H1 (cell line): ENCODE results near the gene FAM162B. TPM values are rescaled to one million over a fixed set of nuclear protein-coding genes. Genes with fewer than 3 reads are reported as not detected.
"Not testable (repeated sequence)": the region's sequence is repeated elsewhere in the genome, so short reads cannot be mapped to it uniquely, and the experiment has no call there.

Experiments used
- CTCF ChIA-PET: fragments of 300-600 bp; sonication (Branson Sonifier 250); formaldehyde crosslinking; loops from one replicate; lab custom pipeline; 2021; ENCODE audit not compliant: partially characterized antibody; lab: Charles Lee
- POLR2A ChIA-PET: fragments of 300-600 bp; sonication (Branson Sonifier 250); formaldehyde crosslinking; loops from one replicate; lab custom pipeline; 2021; ENCODE audit warnings: inconsistent platforms; ENCODE audit not compliant: partially characterized antibody; lab: Charles Lee
- DNase-seq, 2 experiments: peaks; one replicate each; pipeline versions ENCODE4 v3.0.0 to v3.0.0-alpha.2; 2010 to 2022; ENCODE audit warnings: low spot score in 2 of 2, low read depth in 1 of 2, mixed read lengths in 1 of 2
- FAIRE-seq: peaks from 2 replicates; lab custom pipeline; 2011; peaks lifted over from hg19 to GRCh38; lab: Jason Lieb, UNC
- H2AFZ ChIP-seq: 2 replicates; pipeline ENCODE4 v1.8.1; 2012; ENCODE audit warnings: low read length, inconsistent platforms
- H2AK5ac ChIP-seq: 2 replicates; pipeline ENCODE4 v1.6.1; 2013; ENCODE audit warnings: low read depth, low read length
- H2BK120ac ChIP-seq: replicated peaks from 2 replicates; pipeline ENCODE3; 2013; ENCODE audit warnings: low read depth, low read length, inconsistent platforms
- H2BK12ac ChIP-seq: 2 replicates; pipeline ENCODE4 v1.6.1; 2013; ENCODE audit warnings: low read depth, low read length
- H2BK15ac ChIP-seq: 2 replicates; pipeline ENCODE4 v1.6.1; 2013; ENCODE audit warnings: low read length
- H2BK20ac ChIP-seq: 2 replicates; pipeline ENCODE4 v1.6.1; 2013; ENCODE audit warnings: low read length
- H2BK5ac ChIP-seq: 2 replicates; pipeline ENCODE4 v1.6.1; 2013; ENCODE audit warnings: low read depth, low read length
- H3K14ac ChIP-seq: 2 replicates; pipeline ENCODE4 v1.6.1; 2013; ENCODE audit warnings: inconsistent platforms; ENCODE audit not compliant: insufficient read length
- H3K18ac ChIP-seq: 2 replicates; pipeline ENCODE4 v1.6.1; 2013; ENCODE audit warnings: low read length; ENCODE audit errors: extremely low read depth
- H3K23ac ChIP-seq: 2 replicates; pipeline ENCODE4 v1.6.1; 2013; ENCODE audit warnings: inconsistent platforms; ENCODE audit not compliant: insufficient read length
- H3K23me2 ChIP-seq: 2 replicates; pipeline ENCODE4 v1.6.1; 2013; ENCODE audit warnings: low read depth, low read length
- H3K27ac ChIP-seq: 2 replicates; pipeline ENCODE4 v1.6.1; 2011; ENCODE audit warnings: low read depth, low read length, inconsistent platforms
- H3K27me3 ChIP-seq, 4 experiments: replicated peaks in 1 of 4; 1 replicate in 1 of 4; 2 replicates in 3 of 4; pipeline versions ENCODE4 v1.6.1 to v1.8.1; 2011 to 2013; ENCODE audit warnings: low read length in 3 of 4, mild to moderate bottlenecking in 3 of 4, inconsistent platforms in 2 of 4, mixed read lengths in 2 of 4, moderate library complexity in 1 of 4; ENCODE audit not compliant: control insufficient read depth in 3 of 4, insufficient read depth in 3 of 4; ENCODE audit errors: extremely low read depth in 1 of 4
- H3K36me3 ChIP-seq, 4 experiments: 2 replicates each; pipeline versions ENCODE4 v1.6.1 to v1.8.1; 2011 to 2013; ENCODE audit warnings: mild to moderate bottlenecking in 4 of 4, low read length in 3 of 4, moderate library complexity in 2 of 4, control low read depth in 1 of 4, inconsistent platforms in 1 of 4; ENCODE audit not compliant: insufficient read depth in 4 of 4, control insufficient read depth in 2 of 4
- H3K4ac ChIP-seq: replicated peaks from 2 replicates; pipeline ENCODE3; 2013; ENCODE audit warnings: low read length, low read depth, mixed read lengths, inconsistent platforms; ENCODE audit not compliant: insufficient read length
- H3K4me1 ChIP-seq, 4 experiments: replicated peaks in 1 of 4; 1 replicate in 1 of 4; 2 replicates in 3 of 4; pipeline versions ENCODE4 v1.6.1 to v1.8.1; 2011 to 2013; ENCODE audit warnings: low read length in 3 of 4, inconsistent platforms in 2 of 4, mixed read lengths in 1 of 4; ENCODE audit not compliant: insufficient read depth in 4 of 4, control insufficient read depth in 3 of 4
- H3K4me2 ChIP-seq, 2 experiments: 2 replicates each; pipeline versions ENCODE4 v1.6.1 to v1.8.1; 2011 to 2013; ENCODE audit warnings: low read depth in 2 of 2, low read length in 2 of 2, control low read depth in 1 of 2, inconsistent platforms in 1 of 2, mild to moderate bottlenecking in 1 of 2; ENCODE audit not compliant: insufficient read depth in 1 of 2
- H3K4me3 ChIP-seq, 4 experiments: fragments of 200-600, 300-600 bp in 1 of 4; sonication (generic), shearing (Covaris generic), sonication (Bioruptor Twin) in 1 of 4; 2 replicates each; pipeline versions ENCODE4 v1.5.1 to v1.8.1; 2011 to 2016; ENCODE audit warnings: low read length in 4 of 4, low read depth in 3 of 4, control low read depth in 2 of 4, inconsistent platforms in 2 of 4, mild to moderate bottlenecking in 2 of 4, mixed read lengths in 1 of 4, moderate library complexity in 1 of 4; ENCODE audit not compliant: insufficient read depth in 2 of 4; ENCODE audit errors: extremely low read depth in 1 of 4
- H3K56ac ChIP-seq: replicated peaks from 2 replicates; pipeline ENCODE3; 2013; ENCODE audit warnings: low read depth, mild to moderate bottlenecking, mixed read lengths, low read length, inconsistent platforms; ENCODE audit not compliant: insufficient read length
- H3K79me1 ChIP-seq: 2 replicates; pipeline ENCODE4 v1.6.1; 2013; ENCODE audit warnings: low read depth, low read length, control low read depth
- H3K79me2 ChIP-seq, 2 experiments: 2 replicates each; pipeline versions ENCODE4 v1.6.1 to v1.8.1; 2012 to 2013; ENCODE audit warnings: low read length in 2 of 2, mild to moderate bottlenecking in 2 of 2, inconsistent platforms in 1 of 2; ENCODE audit not compliant: insufficient read depth in 2 of 2, control insufficient read depth in 1 of 2
- H3K9ac ChIP-seq, 4 experiments: replicated peaks in 1 of 4; 1 replicate in 1 of 4; 2 replicates in 3 of 4; pipeline versions ENCODE4 v1.6.1 to v1.8.1; 2011 to 2013; ENCODE audit warnings: low read depth in 3 of 4, low read length in 3 of 4, control low read depth in 2 of 4, mild to moderate bottlenecking in 2 of 4, moderate library complexity in 2 of 4, inconsistent platforms in 1 of 4; ENCODE audit errors: extremely low read depth in 1 of 4
- H3K9me3 ChIP-seq, 2 experiments: 2 replicates each; pipeline versions ENCODE4 v1.6.1 to v1.8.1; 2012 to 2013; ENCODE audit warnings: mild to moderate bottlenecking in 2 of 2, moderate library complexity in 2 of 2, control low read depth in 1 of 2, inconsistent platforms in 1 of 2, low read depth in 1 of 2, low read length in 1 of 2, mixed read lengths in 1 of 2; ENCODE audit not compliant: insufficient read depth in 2 of 2
- H4K20me1 ChIP-seq, 2 experiments: replicated peaks in 1 of 2; 2 replicates each; pipeline versions ENCODE3 to v1.8.1; 2011 to 2013; ENCODE audit warnings: inconsistent platforms in 2 of 2, low read length in 2 of 2, mild to moderate bottlenecking in 1 of 2; ENCODE audit not compliant: insufficient read depth in 2 of 2, control insufficient read depth in 1 of 2
- H4K5ac ChIP-seq: 2 replicates; pipeline ENCODE4 v1.6.1; 2013; ENCODE audit warnings: low read length, low read depth, mixed read lengths, inconsistent platforms; ENCODE audit not compliant: insufficient read length
- H4K8ac ChIP-seq: 2 replicates; pipeline ENCODE4 v1.8.0; 2013; ENCODE audit warnings: mild to moderate bottlenecking, moderate library complexity, low read length, inconsistent platforms; ENCODE audit not compliant: insufficient read depth; ENCODE audit errors: extremely low read depth
- H4K91ac ChIP-seq: replicated peaks from 2 replicates; pipeline ENCODE3; 2013; ENCODE audit warnings: low read length, mixed read lengths, inconsistent platforms; ENCODE audit not compliant: insufficient read length
- SIN3A ChIP-seq, 2 experiments: IDR thresholded peaks in 1 of 2; conservative IDR thresholded peaks in 1 of 2; 2 replicates each; pipeline ENCODE4 v1.6.1; 2011 to 2012; ENCODE audit warnings: low read length in 2 of 2, improper control_type of control experiment in 1 of 2, low read depth in 1 of 2, mild to moderate bottlenecking in 1 of 2
- WGBS, 2 experiments: shearing (Covaris generic) in 1 of 2; methylation state at CpG; one replicate each; pipeline versions ENCODE4 v1.1.6 to v1.1.7; 2013 to 2015; ENCODE audit warnings: low lambda C conversion rate in 2 of 2, mixed read lengths in 2 of 2, inconsistent platforms in 1 of 2, low coverage in 1 of 2, missing lambda C conversion rate in 1 of 2; ENCODE audit not compliant: insufficient replicate concordance in 2 of 2, insufficient coverage in 1 of 2, insufficient read length in 1 of 2; ENCODE audit errors: extremely low coverage in 1 of 2, missing lambda C conversion rate in 1 of 2; 5-methylcytosine and 5-hydroxymethylcytosine counted together
- polyA plus RNA-seq, 7 experiments: library from polyadenylated mRNA; depleted of rRNA in 3 of 7; stranded (reverse) in 5 of 7; unstranded in 2 of 7; fragments of >200 nt in 5 of 7; fragments of 200-250 nt in 2 of 7; gene quantifications; 1 replicate in 5 of 7; 2 replicates in 1 of 7; 4 replicates in 1 of 7; pipeline versions ENCODE4 v1.2.1 to v1.2.3, GENCODE V29; 2011 to 2013; ENCODE audit warnings: missing spikeins in 2 of 7, mixed read lengths in 2 of 7
- total RNA-seq: library from RNA; stranded (reverse); fragmentation: NEBNext Ultra II Directional; extraction: Animal tissue kit (Norgen Biotek cat#: 25700); gene quantifications from 2 replicates; pipeline ENCODE4 v1.2.1, GENCODE V29; 2021

Gene FAM162B
- total and polyA plus RNA-seq, 2 of the 8 experiments (the other 6 are each of a cell fraction or from before 2014, with no cell fraction given), result 2.6 to 3.2 TPM

- H3K18ac ChIP-seq, result no peak overlapping the region
- H3K23ac ChIP-seq, result no peak overlapping the region
- H2BK20ac ChIP-seq, result no peak overlapping the region
- POLR2A ChIA-PET, result no interaction called here
- no peak overlapping the region for H3K14ac ChIP-seq
- H2AFZ ChIP-seq, result no peak overlapping the region
- H4K8ac ChIP-seq, result no peak overlapping the region
- no peak overlapping the region for H4K91ac ChIP-seq
- no peak overlapping the region for H3K56ac ChIP-seq
- FAIRE-seq, result no peak
- H3K9ac ChIP-seq, result no peak overlapping the region
- H4K20me1 ChIP-seq, result no peaks in the 10 kb centered on the region
- H3K4me3 ChIP-seq, result no peak overlapping the region
- H3K4me1 ChIP-seq, result no peaks in the 10 kb centered on the region
- no peak overlapping the region for H3K4me2 ChIP-seq
- no peaks in the 10 kb centered on the region for H3K27me3 ChIP-seq
- no peak overlapping the region for H2BK5ac ChIP-seq
- H2BK120ac ChIP-seq, result no peak overlapping the region
- peaks cover 0 to 6% (median 3%) of the 10 kb centered on the region in 4 experiments; a peak in 3 of 8 replicates for H3K36me3 ChIP-seq
- H3K79me1 ChIP-seq, result no peaks in the 10 kb centered on the region
- no peak overlapping the region for H2BK15ac ChIP-seq
- no peak overlapping the region for H3K27ac ChIP-seq
- no peak overlapping the region for H2AK5ac ChIP-seq
- DNase-seq, result no peak
- TF ChIP-seq SIN3A (conservative IDR thresholded peaks at IDR 0.05 in 1 of 2, IDR thresholded peaks at IDR 0.05 in 1 of 2; ENCODE audit: low read depth in 1 of 2, low read length in 2 of 2), result no peak
- no peak overlapping the region for H3K4ac ChIP-seq
- CTCF ChIA-PET, result no interaction called here
- no peak overlapping the region for H4K5ac ChIP-seq
- H3K9me3 ChIP-seq, result peaks cover 4 to 8% of the 10 kb centered on the region in 2 experiments; a peak in 2 of 4 replicates
- no peak overlapping the region for H2BK12ac ChIP-seq
- no peaks in the 10 kb centered on the region for H3K23me2 ChIP-seq
- H3K79me2 ChIP-seq, result no peaks in the 10 kb centered on the region
- WGBS, 2 experiments, result 86% methylated on average over 1 of the region's 1 CpG; no CpG with 5 or more reads in 1 of the 2 experiments
Measured at GRCh38 chr6:116741571-116741970, 23.9 kb downstream of the FAM162B start.

- H3K14ac ChIP-seq, DNase-seq, H2BK12ac ChIP-seq, H3K27ac ChIP-seq, H3K9me3 ChIP-seq, H2BK5ac ChIP-seq, H3K23me2 ChIP-seq, H4K20me1 ChIP-seq, H3K4me2 ChIP-seq, H3K27me3 ChIP-seq, H3K79me2 ChIP-seq, H3K9ac ChIP-seq, FAIRE-seq, POLR2A ChIA-PET, H2AFZ ChIP-seq, H3K18ac ChIP-seq, H4K91ac ChIP-seq, H3K36me3 ChIP-seq, H2BK15ac ChIP-seq, H3K23ac ChIP-seq, H4K5ac ChIP-seq, H3K4ac ChIP-seq, H2BK120ac ChIP-seq, H3K56ac ChIP-seq, H4K8ac ChIP-seq, H2AK5ac ChIP-seq, H3K79me1 ChIP-seq, H3K4me3 ChIP-seq, H3K4me1 ChIP-seq, H2BK20ac ChIP-seq, CTCF ChIA-PET: not testable (repeated sequence)
- WGBS, 2 experiments, result 75% methylated on average over 3 of the region's 3 CpGs; no CpG with 5 or more reads in 1 of the 2 experiments
Measured at GRCh38 chr6:116740486-116740885, 25.0 kb downstream of the FAM162B start.
